Activated CD4-positive, CD25-positive, alpha-beta regulatory T cell treated with anti-CD3 and anti-CD28 coated beads, Interleukin-2, amount 50 U/mL, for 16 hours (primary cell): Measurements from ENCODE around the gene GPR132.

Experiments used
- DNase-seq: peaks from one replicate; pipeline ENCODE4 v3.0.0-alpha.2; 2020; ENCODE audit warnings: low read depth, low spot score

GPR132 gene

GRCh38 chr14:105021656-105022275, 43.5 kb downstream of the GPR132 start:
- DNase-seq, result no peak

DNA sequence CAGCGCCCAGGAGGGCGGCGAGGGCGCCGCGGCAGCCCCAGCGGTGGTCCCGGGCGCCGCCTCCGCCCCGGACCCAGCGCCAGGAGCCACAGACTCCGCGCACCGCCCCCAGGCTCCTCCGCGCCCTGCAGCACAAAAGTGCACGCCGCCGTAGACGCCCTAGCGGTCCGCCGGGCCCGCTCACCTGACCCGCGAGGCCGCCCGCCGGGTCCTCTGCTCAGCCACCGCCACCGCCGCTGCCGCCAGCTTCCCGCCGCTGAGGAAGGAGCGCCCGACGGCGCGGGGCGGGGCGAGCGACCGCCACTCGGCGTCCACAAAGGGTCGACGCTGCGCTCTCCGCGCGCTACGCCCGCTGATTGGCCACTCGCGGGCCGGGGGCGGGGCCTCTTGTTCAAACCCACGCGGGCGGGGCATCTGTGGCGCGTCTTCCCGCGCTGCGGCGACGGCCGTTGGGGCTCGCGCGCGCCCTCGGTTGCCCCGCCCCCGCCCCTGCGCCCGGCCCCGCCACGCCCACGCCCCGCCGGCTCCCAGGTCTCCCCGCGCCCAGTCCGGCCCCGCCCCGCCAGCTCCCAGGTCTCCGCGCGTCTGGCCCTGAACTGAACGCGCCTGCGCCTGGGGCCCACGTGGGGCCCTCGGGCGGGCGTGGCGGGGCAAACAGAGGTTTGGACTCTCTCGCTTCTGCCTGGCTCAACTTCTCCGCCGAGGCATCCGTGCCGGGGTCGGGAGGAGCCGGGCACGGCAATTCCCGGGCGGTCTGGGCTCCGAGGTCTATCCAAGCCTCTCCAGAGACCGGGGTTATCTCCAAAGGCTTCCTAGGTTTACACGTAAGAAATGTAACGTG, 44.2 kb downstream of the GPR132 start, which contains the start of gene CDCA4:
Gene CDCA4 (minus strand): TSS at position 269 of the 841 bp plus-strand sequence. CDS start 9,154 bp downstream, outside the sequence.
- DNase-seq, result peak; percentile 97

GRCh38 chr14:105019861-105020814, 45.1 kb downstream of the GPR132 start:
- DNase-seq, result peak; percentile 32

- no peak for DNase-seq
Observed at GRCh38 chr14:105018414-105018813, 46.8 kb downstream of the GPR132 start.

- DNase-seq, result no peak
Observed at GRCh38 chr14:105015905-105016304, 49.3 kb downstream of the GPR132 start.

DNA sequence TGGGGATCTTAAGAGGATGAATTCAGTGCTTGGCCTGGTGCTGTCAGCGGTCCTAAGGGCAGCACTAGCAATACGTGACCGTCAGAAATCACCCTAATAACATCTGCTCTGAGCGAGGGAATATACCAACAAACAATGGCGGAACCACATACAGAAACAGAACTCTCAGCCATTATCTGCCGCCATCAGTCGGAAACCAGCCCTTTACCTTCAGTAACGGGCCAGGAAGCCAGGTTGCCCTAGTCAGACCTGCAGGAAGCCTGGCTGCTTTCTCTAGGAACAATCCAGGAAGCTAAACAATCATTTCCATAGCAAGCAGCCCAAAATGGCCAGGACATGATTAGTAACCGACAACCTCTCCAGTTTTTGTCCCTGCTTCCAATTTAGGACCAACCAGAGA, 50.0 kb downstream of the GPR132 start:
- no peak for DNase-seq

- DNase-seq, result no peak
Observed at GRCh38 chr14:105014631-105015030, 50.6 kb downstream of the GPR132 start.

DNA sequence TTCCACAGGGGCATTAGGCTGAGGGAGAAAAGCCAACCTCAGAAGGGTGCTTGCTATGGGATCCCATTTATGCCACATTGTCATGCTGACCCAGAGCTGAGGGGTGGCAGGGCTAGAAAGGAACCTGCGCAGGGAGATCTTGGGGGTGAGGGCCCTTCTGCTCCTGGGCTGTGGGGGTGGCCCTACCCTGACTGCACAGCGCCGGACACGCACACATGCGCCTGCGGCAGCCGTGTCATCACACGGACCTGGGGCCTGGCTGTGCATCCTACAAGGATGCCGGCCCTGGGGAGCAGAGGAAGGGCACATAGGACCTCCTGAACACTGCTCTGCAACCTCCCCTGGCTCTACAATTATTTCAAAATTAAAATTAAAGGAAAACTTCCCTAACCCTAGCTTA, 51.2 kb downstream of the GPR132 start:
- DNase-seq, result no peak

- no peak for DNase-seq
Observed at GRCh38 chr14:105013150-105013785, 52.0 kb downstream of the GPR132 start.

- no peak for DNase-seq
Observed at GRCh38 chr14:105012171-105012985, 52.9 kb downstream of the GPR132 start.

DNA sequence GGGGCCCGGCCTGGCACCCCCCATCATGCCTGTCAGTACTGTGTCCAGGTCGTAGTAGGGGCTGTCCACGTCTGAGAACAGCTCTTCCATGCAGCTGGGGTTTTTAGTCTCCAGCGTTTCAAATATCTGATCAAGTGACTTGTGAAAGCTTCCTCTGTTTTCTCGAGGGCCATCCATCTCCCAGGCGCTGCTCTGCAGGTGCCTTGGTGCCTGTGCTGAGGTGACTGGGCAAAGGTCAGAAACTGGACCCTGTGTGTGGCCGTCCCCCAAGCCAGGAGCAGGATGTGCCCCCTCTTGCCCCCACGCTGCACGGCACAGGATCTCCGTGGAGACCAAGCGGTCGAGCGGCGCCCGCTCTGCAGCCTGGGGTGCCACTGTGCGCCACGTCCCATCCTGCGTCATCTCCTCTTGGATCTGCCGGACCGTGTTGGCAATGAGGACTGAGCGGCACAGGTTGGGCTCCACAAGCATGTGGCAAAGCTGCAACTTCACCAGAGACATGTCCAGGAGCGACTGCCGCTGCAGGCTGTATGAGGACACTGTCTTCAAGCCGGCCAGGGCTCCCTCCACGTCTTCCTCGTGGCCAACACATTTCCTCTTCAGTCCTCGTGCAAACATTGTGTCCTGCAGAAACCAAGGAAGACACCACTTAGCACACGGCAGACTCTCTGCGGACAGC, 53.8 kb downstream of the GPR132 start:
- DNase-seq, result no peak

- no peak for DNase-seq
Observed at GRCh38 chr14:105010891-105011291, 54.3 kb downstream of the GPR132 start.

DNA sequence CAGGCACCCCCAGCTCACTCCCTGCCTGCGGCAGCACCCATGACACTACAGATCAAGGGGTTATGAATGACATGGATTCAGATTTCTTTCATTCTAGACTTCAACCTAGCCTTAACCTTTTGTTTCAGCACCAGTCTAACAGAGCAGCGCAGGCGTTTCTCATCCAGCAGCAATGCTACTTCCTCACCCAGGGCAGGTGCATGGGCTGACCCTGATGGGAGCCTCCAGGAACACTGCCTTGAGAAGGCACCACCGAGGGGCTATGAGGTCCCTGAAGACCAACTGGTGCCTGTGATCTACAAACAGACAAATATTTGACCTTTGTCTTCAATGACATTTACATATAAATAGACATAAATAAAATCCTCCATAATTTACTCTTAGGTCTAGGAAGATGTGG, 55.1 kb downstream of the GPR132 start:
- no peak for DNase-seq

- DNase-seq, result no peak
Observed at GRCh38 chr14:105007593-105008264, 57.5 kb downstream of the GPR132 start.

GRCh38 chr14:105006831-105007592, 58.2 kb downstream of the GPR132 start:
- no peak for DNase-seq

GRCh38 chr14:105005929-105006830, 59.0 kb downstream of the GPR132 start:
- no peak for DNase-seq

DNA sequence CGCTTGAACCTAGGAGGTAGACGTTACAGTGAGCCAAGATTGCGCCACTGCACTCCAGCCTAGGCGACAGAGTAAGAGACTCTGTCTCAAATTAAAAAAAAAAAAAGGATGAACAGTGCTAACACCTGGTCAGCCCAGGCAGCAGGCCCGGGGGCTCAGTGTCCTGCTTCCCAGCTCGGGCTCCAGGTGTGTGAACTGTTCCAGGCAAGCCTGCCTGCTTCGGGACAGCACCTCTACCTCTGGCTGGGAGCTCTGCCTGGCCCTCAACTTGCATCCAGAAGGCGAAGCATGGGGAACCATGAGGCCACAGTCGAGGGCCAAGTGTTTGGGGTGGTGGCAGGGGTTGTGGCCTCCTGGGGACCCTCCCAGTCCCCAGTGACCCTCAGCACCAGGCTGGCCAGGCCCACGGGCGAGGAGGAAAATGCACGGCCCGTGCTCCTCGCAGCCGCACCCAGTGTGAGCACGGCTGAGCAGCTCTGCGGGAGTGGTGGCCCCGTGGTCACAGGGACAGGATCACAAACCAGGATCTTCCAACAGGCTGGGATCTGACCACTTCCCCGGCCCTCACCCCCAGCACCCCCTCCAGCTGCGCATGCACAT, 59.8 kb downstream of the GPR132 start:
- DNase-seq, result no peak
